Caco-2 (cell line): ENCODE data around the gene NBPF20. TPM values are rescaled to one million over a fixed set of nuclear protein-coding genes. Genes with fewer than 3 reads are reported as not detected.
"Not testable (repeated sequence)": the region's sequence is repeated elsewhere in the genome, so short reads cannot be mapped to it uniquely, and the experiment has no call there.

Experiments used
- BruUV-seq: library from RNA; stranded (reverse); fragments of 400-500 nt; replicated peaks from 2 replicates; lab custom pipeline; 2021; lab: Mats Ljungman, UMichigan
- CTCF ChIA-PET: fragments of 300-600 bp; sonication (Branson Sonifier 250); formaldehyde crosslinking; loops from one replicate; lab custom pipeline; 2022; ENCODE audit warnings: antibody characterized with exemption; lab: Charles Lee
- POLR2A ChIA-PET: fragments of 300-600 bp; sonication (Branson Sonifier 250); formaldehyde crosslinking; loops from one replicate; lab custom pipeline; 2022; ENCODE audit warnings: antibody characterized with exemption; lab: Charles Lee
- DNase-seq, 2 experiments: peaks; one replicate each; pipeline versions ENCODE4 v3.0.0 to v3.0.0-alpha.2; 2020 to 2022
- H3K27me3 ChIP-seq: replicated peaks from 2 replicates; pipeline ENCODE4 v1.6.0; 2011; ENCODE audit warnings: low read length; ENCODE audit not compliant: control insufficient read depth, insufficient read depth
- H3K36me3 ChIP-seq: 2 replicates; pipeline ENCODE4 v1.5.1; 2011; ENCODE audit warnings: low read length; ENCODE audit not compliant: control insufficient read depth, insufficient read depth
- H3K4me1 ChIP-seq: fragments of 250-450 bp; sonication (Bioruptor Pico); 2 replicates; pipeline ENCODE4 v1.5.1; 2020; ENCODE audit warnings: mild to moderate bottlenecking
- H3K4me3 ChIP-seq: 2 replicates; pipeline ENCODE4 v1.5.1; 2011; ENCODE audit warnings: low read depth, mild to moderate bottlenecking, control low read depth, low read length
- H3K9me3 ChIP-seq: fragments of 250-450 bp; sonication (Bioruptor Pico); 2 replicates; pipeline ENCODE4 v1.5.1; 2020; ENCODE audit warnings: mild to moderate bottlenecking, moderate library complexity
- H3K27ac Mint-ChIP-seq: one replicate; pipeline ENCODE4 v1.8.0; 2022; ENCODE audit warnings: mixed read lengths; ENCODE audit not compliant: unreplicated experiment
- H3K27me3 Mint-ChIP-seq: one replicate; pipeline ENCODE4 v1.8.0; 2022; ENCODE audit warnings: mixed read lengths; ENCODE audit not compliant: insufficient read depth, unreplicated experiment
- H3K36me3 Mint-ChIP-seq: one replicate; pipeline ENCODE4 v1.8.0; 2022; ENCODE audit warnings: mild to moderate bottlenecking, mixed read lengths; ENCODE audit not compliant: insufficient read depth, unreplicated experiment
- H3K4me1 Mint-ChIP-seq: one replicate; pipeline ENCODE4 v1.8.0; 2022; ENCODE audit warnings: low read depth, mixed read lengths; ENCODE audit not compliant: unreplicated experiment
- H3K4me3 Mint-ChIP-seq: one replicate; pipeline ENCODE4 v1.8.0; 2022; ENCODE audit warnings: mild to moderate bottlenecking, moderate library complexity, mixed read lengths; ENCODE audit not compliant: unreplicated experiment
- H3K9me3 Mint-ChIP-seq: one replicate; pipeline ENCODE4 v1.8.0; 2022; ENCODE audit warnings: mixed read lengths; ENCODE audit not compliant: unreplicated experiment
- intact Hi-C: fragments of 100-400 bp; cut with micrococcal nuclease; formaldehyde crosslinking; loops from one replicate; pipeline ENCODE4 v1.10.0; 2022; ENCODE audit not compliant: unreplicated experiment
- total RNA-seq: library from RNA; stranded (reverse); gene quantifications from 2 replicates; pipeline ENCODE4 v1.2.3, GENCODE V29; 2022

Gene NBPF20
- total RNA-seq, 1 experiment from 2014 or later, result 6.3 TPM

DNA sequence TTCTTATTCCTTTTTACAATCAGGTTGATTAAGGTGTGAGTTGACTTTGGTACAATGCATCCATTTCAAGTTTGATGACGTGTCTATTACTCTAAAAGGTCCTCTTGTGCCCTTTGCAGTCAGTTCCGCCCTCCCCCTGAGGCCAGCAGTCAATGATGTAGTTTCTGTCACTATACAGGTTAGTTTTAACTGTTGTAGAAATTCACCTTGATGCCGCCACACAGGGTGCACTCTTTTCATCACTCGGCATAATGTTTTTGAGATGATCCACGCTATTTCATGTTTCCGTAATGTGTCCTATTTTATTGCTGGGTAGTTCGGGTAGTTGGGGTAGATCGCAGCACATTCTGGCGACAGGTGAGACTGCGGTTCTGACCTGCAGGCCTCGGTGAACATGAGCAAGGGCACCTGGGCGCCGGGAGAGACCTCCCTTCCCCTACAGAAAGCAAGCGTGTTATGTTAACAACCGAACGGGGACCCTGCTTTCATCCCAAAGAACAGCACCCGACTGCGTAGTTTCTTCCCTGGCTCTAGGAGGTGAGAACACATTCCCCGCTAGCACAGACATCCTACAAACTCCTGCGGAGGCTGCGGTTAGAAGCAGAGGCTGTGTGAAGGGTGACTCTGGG, 39.4 kb upstream of the NBPF20 start:
- H3K9me3 ChIP-seq, H3K4me1 ChIP-seq, intact Hi-C loops, H3K9me3 Mint-ChIP-seq, H3K27me3 ChIP-seq, DNase-seq, H3K36me3 ChIP-seq, H3K27me3 Mint-ChIP-seq, H3K4me1 Mint-ChIP-seq, BruUV-seq, CTCF ChIA-PET, H3K36me3 Mint-ChIP-seq: not testable (repeated sequence)
- POLR2A ChIA-PET, result interaction anchor here (0.5 to 0.9 kb wide), 2 partner anchors 184 to 228 kb away, joined by 3 to 8 read pairs; no protein-coding TSS in a partner anchor
- H3K4me3 ChIP-seq, result peak overlapping the region; percentile 40; the same call in 1 of the 2 replicates
- Mint-ChIP-seq H3K4me3 (peak overlapping the region; percentile 74), H3K27ac (peak overlapping the region; percentile 98)

- H3K4me1 Mint-ChIP-seq, H3K27me3 ChIP-seq, H3K9me3 ChIP-seq, POLR2A ChIA-PET, H3K4me3 ChIP-seq, H3K27me3 Mint-ChIP-seq, DNase-seq, H3K36me3 Mint-ChIP-seq, H3K27ac Mint-ChIP-seq, H3K4me1 ChIP-seq, BruUV-seq, H3K36me3 ChIP-seq, H3K9me3 Mint-ChIP-seq, intact Hi-C loops, CTCF ChIA-PET: not testable (repeated sequence)
- H3K4me3 Mint-ChIP-seq, result peak overlapping the region; percentile 45
Measured at GRCh38 chr1:145464017-145464416, 38.6 kb upstream of the NBPF20 start.

GRCh38 chr1:145460684-145461083, 35.3 kb upstream of the NBPF20 start:
- H3K4me3 Mint-ChIP-seq, H3K27me3 ChIP-seq, H3K4me1 ChIP-seq, POLR2A ChIA-PET, H3K27me3 Mint-ChIP-seq, H3K9me3 Mint-ChIP-seq, H3K4me3 ChIP-seq, H3K36me3 ChIP-seq, DNase-seq, CTCF ChIA-PET, H3K27ac Mint-ChIP-seq, BruUV-seq, H3K36me3 Mint-ChIP-seq, intact Hi-C loops, H3K9me3 ChIP-seq, H3K4me1 Mint-ChIP-seq: not testable (repeated sequence)

GRCh38 chr1:145460048-145460447, 34.6 kb upstream of the NBPF20 start:
- H3K9me3 ChIP-seq, H3K36me3 ChIP-seq, H3K36me3 Mint-ChIP-seq, BruUV-seq, H3K4me1 Mint-ChIP-seq, H3K27me3 Mint-ChIP-seq, H3K27me3 ChIP-seq, intact Hi-C loops, POLR2A ChIA-PET, H3K4me3 Mint-ChIP-seq, DNase-seq, H3K9me3 Mint-ChIP-seq, H3K4me1 ChIP-seq, H3K4me3 ChIP-seq, CTCF ChIA-PET, H3K27ac Mint-ChIP-seq: not testable (repeated sequence)

GRCh38 chr1:145459591-145459990, 34.2 kb upstream of the NBPF20 start:
- H3K36me3 Mint-ChIP-seq, DNase-seq, H3K27me3 Mint-ChIP-seq, H3K4me1 ChIP-seq, BruUV-seq, CTCF ChIA-PET, POLR2A ChIA-PET, intact Hi-C loops, H3K9me3 Mint-ChIP-seq, H3K9me3 ChIP-seq, H3K27me3 ChIP-seq, H3K4me3 ChIP-seq, H3K4me3 Mint-ChIP-seq, H3K27ac Mint-ChIP-seq, H3K36me3 ChIP-seq, H3K4me1 Mint-ChIP-seq: not testable (repeated sequence)

DNA sequence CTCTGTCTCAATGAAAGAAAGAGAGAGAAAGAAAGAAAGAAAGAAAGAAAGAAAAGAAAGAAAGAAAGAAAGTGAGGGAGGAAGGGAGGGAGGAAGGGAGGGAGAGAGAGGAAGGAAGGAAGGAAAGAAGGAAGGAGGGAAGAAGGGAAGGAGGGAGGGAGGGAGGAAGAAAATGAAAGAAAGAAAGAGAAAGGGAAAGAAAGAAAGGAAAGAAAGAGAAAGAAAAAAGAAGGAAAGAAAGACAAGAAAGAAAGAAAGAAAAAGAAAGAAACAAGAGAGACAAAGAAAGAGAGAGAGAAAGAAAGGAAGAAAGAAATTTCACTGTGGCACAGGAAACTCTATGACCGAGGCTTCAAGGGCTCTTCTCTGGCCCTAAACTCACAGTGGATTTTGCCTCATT, 33.7 kb upstream of the NBPF20 start:
- H3K4me3 Mint-ChIP-seq, CTCF ChIA-PET, H3K9me3 Mint-ChIP-seq, BruUV-seq, H3K36me3 ChIP-seq, H3K9me3 ChIP-seq, H3K27me3 ChIP-seq, DNase-seq, H3K27me3 Mint-ChIP-seq, POLR2A ChIA-PET, H3K36me3 Mint-ChIP-seq, H3K4me1 ChIP-seq, H3K4me1 Mint-ChIP-seq, H3K27ac Mint-ChIP-seq, intact Hi-C loops, H3K4me3 ChIP-seq: not testable (repeated sequence)

- H3K27me3 Mint-ChIP-seq, H3K4me1 ChIP-seq, POLR2A ChIA-PET, BruUV-seq, H3K36me3 ChIP-seq, H3K36me3 Mint-ChIP-seq, intact Hi-C loops, H3K4me3 Mint-ChIP-seq, H3K27ac Mint-ChIP-seq, H3K9me3 ChIP-seq, H3K9me3 Mint-ChIP-seq, CTCF ChIA-PET, H3K4me3 ChIP-seq, DNase-seq, H3K27me3 ChIP-seq, H3K4me1 Mint-ChIP-seq: not testable (repeated sequence)
Measured at GRCh38 chr1:145454824-145455177, 29.4 kb upstream of the NBPF20 start.
